Neural progenitor cell (in vitro differentiated cells): Measurements from ENCODE around the gene ARHGEF4.

ENCODE experiments used
- CTCF ChIP-seq: fragments of 200-600 bp; sonication (generic); IDR thresholded peaks from 2 replicates; pipeline ENCODE4 v1.5.1; 2017; ENCODE audit warnings: antibody characterized with exemption, mild to moderate bottlenecking
- EZH2 ChIP-seq: fragments of 200-600 bp; sonication (generic); IDR thresholded peaks from 2 replicates; pipeline ENCODE4 v1.6.1; 2017; ENCODE audit warnings: antibody characterized with exemption, mild to moderate bottlenecking, moderate library complexity
- EZH2phosphoT487 ChIP-seq: fragments of 200-600 bp; sonication (generic); IDR thresholded peaks from 2 replicates; pipeline ENCODE4 v1.6.1; 2017; ENCODE audit warnings: antibody characterized with exemption

GRCh38 chr2:130821867-130822266 lies 14.8 kb upstream of the ARHGEF4 start:
- TF ChIP-seq CTCF: no peak
- TF ChIP-seq EZH2: no peak
- TF ChIP-seq EZH2phosphoT487: no peak
